IPS DF 19.7 (cell line): Measurements from ENCODE around the gene NEUROD1.

Experiments
- DNase-seq: peaks from one replicate; pipeline ENCODE4 v3.0.0-alpha.2; 2013; ENCODE audit warnings: low read depth, low spot score

NEUROD1 gene

DNA sequence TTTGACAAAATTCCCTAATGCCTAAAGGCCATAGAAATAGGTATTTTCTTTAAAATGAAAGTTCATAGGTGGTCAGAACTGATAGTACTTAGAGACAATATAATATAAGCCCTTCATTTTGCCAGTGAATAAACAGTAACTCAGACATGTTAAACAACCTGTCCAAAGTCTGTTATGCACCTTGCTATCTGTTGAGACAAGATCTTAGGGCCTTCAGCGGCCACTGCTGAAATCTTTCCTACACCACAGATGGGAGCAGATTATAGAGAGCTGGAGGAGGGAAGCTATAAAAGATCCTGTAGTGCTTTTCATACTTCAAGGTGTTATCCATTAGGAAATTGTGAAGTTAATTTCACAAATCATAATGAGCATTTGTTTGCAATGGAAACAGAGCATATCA is 37.2 kb downstream of the NEUROD1 start:
- no peak for DNase-seq

- no peak for DNase-seq
Measured at GRCh38 chr2:181642086-181642485, 38.2 kb downstream of the NEUROD1 start.

DNA sequence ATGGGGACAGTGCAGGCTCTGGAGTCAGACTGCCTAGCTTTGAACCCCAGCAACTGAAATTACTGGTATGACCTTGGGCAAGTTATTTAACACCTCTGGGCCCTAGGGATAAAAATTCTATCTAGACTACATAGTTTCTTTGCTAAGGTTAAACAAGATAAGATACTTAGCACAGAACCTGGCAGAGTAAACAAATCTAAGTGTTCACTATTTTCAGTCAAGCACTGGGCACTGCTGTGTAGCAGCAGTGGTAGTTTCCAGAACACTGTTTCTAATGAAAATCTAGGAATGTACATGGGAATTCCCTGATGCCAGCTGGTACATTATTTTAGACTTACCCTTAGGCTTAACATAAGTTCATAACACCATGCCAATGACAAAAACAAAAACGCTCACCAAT is 40.6 kb downstream of the NEUROD1 start:
- DNase-seq, result no peak

GRCh38 chr2:181632733-181633401 is 47.5 kb downstream of the NEUROD1 start:
- no peak for DNase-seq

DNA sequence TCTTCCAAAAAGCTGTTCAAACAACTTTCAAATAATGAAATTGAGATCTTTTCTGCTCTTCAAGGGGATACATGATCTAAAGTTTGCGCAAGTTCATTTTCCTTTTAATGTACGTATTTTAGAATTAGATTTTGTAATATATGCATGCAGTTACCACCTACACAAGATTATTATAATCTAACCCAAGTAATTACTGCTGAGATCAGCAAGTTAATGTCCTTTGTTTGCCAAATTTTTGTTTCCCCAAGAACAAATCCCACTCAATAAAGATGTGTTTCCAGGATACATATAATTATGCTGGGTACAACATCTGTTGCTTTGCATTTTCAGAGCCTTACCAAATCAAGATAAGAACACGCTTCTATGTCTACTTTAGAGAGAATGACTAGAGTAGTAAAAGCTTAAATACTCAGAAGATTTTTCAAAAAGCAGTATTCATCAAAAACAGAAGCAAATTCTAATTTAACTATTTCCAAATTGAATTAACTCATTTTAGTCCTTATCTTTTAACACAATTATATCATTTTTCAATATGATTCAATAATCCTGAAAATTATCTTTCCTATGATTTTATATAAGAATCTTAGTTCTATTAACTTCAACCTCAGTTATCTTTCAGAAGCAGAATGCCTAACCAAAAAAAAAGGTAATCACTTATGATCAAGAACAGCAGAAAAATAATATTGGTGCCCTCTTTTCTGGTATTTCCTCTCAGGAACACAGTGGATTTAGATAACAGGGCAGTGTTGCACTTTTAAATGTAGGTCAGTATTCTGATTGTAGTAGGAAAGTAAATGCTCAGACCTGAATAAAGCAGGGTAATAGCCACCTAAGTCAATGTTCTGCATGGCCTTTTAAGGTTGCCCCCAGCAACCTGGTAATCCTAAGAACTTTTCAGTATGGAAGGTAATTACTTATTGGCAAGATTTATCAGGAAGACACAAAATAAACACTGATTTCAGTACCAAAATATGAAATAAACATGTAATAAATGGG is 51.4 kb downstream of the NEUROD1 start:
- no peak for DNase-seq

- no peak for DNase-seq
Measured at GRCh38 chr2:181627545-181627944, 52.8 kb downstream of the NEUROD1 start.

GRCh38 chr2:181626671-181627070 is 53.6 kb downstream of the NEUROD1 start:
- DNase-seq, result no peak
